ENCODE measurements around the gene ARHGAP27. TPM values are rescaled to one million over a fixed set of nuclear protein-coding genes. Genes with fewer than 3 reads are reported as not detected.

ARHGAP27 gene
- polyA plus RNA-seq, 4 donors: 65.2 to 132 (median 116) TPM

- Histone ChIP-seq H3K4me3 (ENCODE audit: low read depth in 1 of 3, low read length in 3 of 3) (peak overlapping the region in 2 of 3 donors; percentile 45 to 46), H3K9me3 (ENCODE audit: control insufficient read depth in 2 of 2, insufficient read depth in 1 of 2, low read depth in 1 of 2, low read length in 1 of 2) (no peaks in the 10 kb centered on the region), H3K27me3 (ENCODE audit: control insufficient read depth in 3 of 3, insufficient read depth in 3 of 3, low read length in 3 of 3) (peaks cover 0 to 47% (median 2%) of the 10 kb centered on the region in 3 donors), H3K27ac (ENCODE audit: low read depth in 1 of 3, low read length in 2 of 3) (peak overlapping the region in 1 of 3 donors; percentile 59), H3K36me3 (ENCODE audit: control insufficient read depth in 3 of 3, insufficient read depth in 2 of 3, low read depth in 1 of 3, low read length in 3 of 3) (peaks cover 0 to 7% (median 0%) of the 10 kb centered on the region in 3 donors), H3K4me1 (ENCODE audit: control insufficient read depth in 3 of 3, insufficient read depth in 2 of 3, low read depth in 1 of 3, low read length in 2 of 3) (peaks cover 4 to 57% (median 7%) of the 10 kb centered on the region in 3 donors)
- FAIRE-seq (no peak), DNase-seq (peak in 1 of 2 donors; percentile 6)
- WGBS, 3 donors: 21 to 45% (median 45%) methylated on average over 57 to 68 of the region's 68 CpGs
These were observed 2.5 kb downstream of the ARHGAP27 start for GRCh38 chr17:45430006-45430737.

GRCh38 chr17:45429339-45430005, 3.2 kb downstream of the ARHGAP27 start:
- FAIRE-seq (no peak), DNase-seq (peak; percentile 78 to 83)
- 14 to 42% (median 32%) methylated on average over 61 to 82 of the region's 82 CpGs for WGBS, 3 donors
- Histone ChIP-seq H3K27me3 (ENCODE audit: control insufficient read depth in 3 of 3, insufficient read depth in 3 of 3, low read length in 3 of 3) (peaks cover 0 to 47% (median 2%) of the 10 kb centered on the region in 3 donors), H3K27ac (ENCODE audit: low read depth in 1 of 3, low read length in 2 of 3) (peak overlapping the region in 1 of 3 donors; percentile 37), H3K9me3 (ENCODE audit: control insufficient read depth in 2 of 2, insufficient read depth in 1 of 2, low read depth in 1 of 2, low read length in 1 of 2) (no peaks in the 10 kb centered on the region), H3K4me1 (ENCODE audit: control insufficient read depth in 3 of 3, insufficient read depth in 2 of 3, low read depth in 1 of 3, low read length in 2 of 3) (peaks cover 4 to 57% (median 7%) of the 10 kb centered on the region in 3 donors), H3K4me3 (ENCODE audit: low read depth in 1 of 3, low read length in 3 of 3) (peak overlapping the region in 1 of 3 donors; percentile 24), H3K36me3 (ENCODE audit: control insufficient read depth in 3 of 3, insufficient read depth in 2 of 3, low read depth in 1 of 3, low read length in 3 of 3) (peaks cover 0 to 7% (median 0%) of the 10 kb centered on the region in 3 donors)

GRCh38 chr17:45428931-45429338, 3.7 kb downstream of the ARHGAP27 start:
- peaks cover 0 to 47% (median 2%) of the 10 kb centered on the region in 3 donors for H3K27me3 ChIP-seq (ENCODE audit: control insufficient read depth in 3 of 3, insufficient read depth in 3 of 3, low read length in 3 of 3)
- DNase-seq (peak in 1 of 2 donors; percentile 21), FAIRE-seq (no peak)
- no peaks in the 10 kb centered on the region for H3K9me3 ChIP-seq (ENCODE audit: control insufficient read depth in 2 of 2, insufficient read depth in 1 of 2, low read depth in 1 of 2, low read length in 1 of 2)
- H3K4me3 ChIP-seq (ENCODE audit: low read depth in 1 of 3, low read length in 3 of 3): no peak overlapping the region
- H3K27ac ChIP-seq (ENCODE audit: low read depth in 1 of 3, low read length in 2 of 3): peak overlapping the region in 1 of 3 donors; percentile 79
- H3K36me3 ChIP-seq (ENCODE audit: control insufficient read depth in 3 of 3, insufficient read depth in 2 of 3, low read depth in 1 of 3, low read length in 3 of 3): peaks cover 0 to 9% (median 0%) of the 10 kb centered on the region in 3 donors
- WGBS, 3 donors: 15 to 23% (median 16%) methylated on average over 15 of the region's 15 CpGs
- peaks cover 4 to 58% (median 7%) of the 10 kb centered on the region in 3 donors for H3K4me1 ChIP-seq (ENCODE audit: control insufficient read depth in 3 of 3, insufficient read depth in 2 of 3, low read depth in 1 of 3, low read length in 2 of 3)

DNA sequence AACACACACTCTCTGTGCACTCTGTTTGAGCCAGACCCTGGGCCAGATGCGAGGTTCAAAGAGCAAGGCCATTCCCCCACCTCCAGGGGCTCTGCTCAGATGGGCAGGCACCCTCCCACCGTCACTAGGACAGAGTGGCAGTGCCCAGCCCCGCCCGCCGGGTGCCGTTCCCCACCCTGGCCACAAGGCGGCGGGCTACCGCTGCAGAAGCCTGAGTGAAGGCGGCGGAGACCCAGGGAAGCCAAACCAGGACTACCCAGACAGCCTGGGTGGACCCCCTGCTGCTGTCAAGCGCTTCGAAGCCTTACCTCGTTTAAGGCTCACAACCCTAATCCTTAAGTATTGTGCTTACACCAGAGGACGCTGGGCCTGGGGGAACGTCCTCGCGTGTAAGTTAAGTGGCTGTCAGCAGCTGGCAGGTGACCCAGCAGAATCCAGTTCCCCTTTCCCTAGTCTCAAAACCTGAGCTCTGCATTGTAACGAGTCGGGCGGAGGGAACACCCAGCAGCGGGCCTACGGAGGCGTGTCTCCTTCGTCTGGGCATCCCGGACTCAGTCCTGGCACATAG, 4.5 kb downstream of the ARHGAP27 start:
- 1 to 4% (median 4%) methylated on average over 26 of the region's 26 CpGs for WGBS, 3 donors
- peak; percentile 72 to 87 for DNase-seq
- FAIRE-seq: no peak
- Histone ChIP-seq H3K4me1 (ENCODE audit: control insufficient read depth in 3 of 3, insufficient read depth in 2 of 3, low read depth in 1 of 3, low read length in 2 of 3) (peaks cover 4 to 59% (median 7%) of the 10 kb centered on the region in 3 donors), H3K27ac (ENCODE audit: low read depth in 1 of 3, low read length in 2 of 3) (peak overlapping the region in 1 of 3 donors; percentile 79), H3K4me3 (ENCODE audit: low read depth in 1 of 3, low read length in 3 of 3) (no peak overlapping the region), H3K9me3 (ENCODE audit: control insufficient read depth in 2 of 2, insufficient read depth in 1 of 2, low read depth in 1 of 2, low read length in 1 of 2) (no peaks in the 10 kb centered on the region), H3K36me3 (ENCODE audit: control insufficient read depth in 3 of 3, insufficient read depth in 2 of 3, low read depth in 1 of 3, low read length in 3 of 3) (peaks cover 0 to 11% (median 0%) of the 10 kb centered on the region in 3 donors), H3K27me3 (ENCODE audit: control insufficient read depth in 3 of 3, insufficient read depth in 3 of 3, low read length in 3 of 3) (peaks cover 0 to 42% (median 2%) of the 10 kb centered on the region in 3 donors)

- Histone ChIP-seq H3K9me3 (ENCODE audit: control insufficient read depth in 2 of 2, insufficient read depth in 1 of 2, low read depth in 1 of 2, low read length in 1 of 2) (no peaks in the 10 kb centered on the region), H3K4me3 (ENCODE audit: low read depth in 1 of 3, low read length in 3 of 3) (no peak overlapping the region), H3K36me3 (ENCODE audit: control insufficient read depth in 3 of 3, insufficient read depth in 2 of 3, low read depth in 1 of 3, low read length in 3 of 3) (peaks cover 0 to 14% (median 0%) of the 10 kb centered on the region in 3 donors), H3K27ac (ENCODE audit: low read depth in 1 of 3, low read length in 2 of 3) (no peak overlapping the region), H3K4me1 (ENCODE audit: control insufficient read depth in 3 of 3, insufficient read depth in 2 of 3, low read depth in 1 of 3, low read length in 2 of 3) (peaks cover 3 to 53% (median 7%) of the 10 kb centered on the region in 3 donors), H3K27me3 (ENCODE audit: control insufficient read depth in 3 of 3, insufficient read depth in 3 of 3, low read length in 3 of 3) (peaks cover 0 to 36% (median 2%) of the 10 kb centered on the region in 3 donors)
- WGBS, 3 donors: 62 to 77% (median 65%) methylated on average over 11 of the region's 11 CpGs
- DNase-seq: no peak
- no peak for FAIRE-seq
These were observed 5.4 kb downstream of the ARHGAP27 start for GRCh38 chr17:45427181-45427835.

DNA sequence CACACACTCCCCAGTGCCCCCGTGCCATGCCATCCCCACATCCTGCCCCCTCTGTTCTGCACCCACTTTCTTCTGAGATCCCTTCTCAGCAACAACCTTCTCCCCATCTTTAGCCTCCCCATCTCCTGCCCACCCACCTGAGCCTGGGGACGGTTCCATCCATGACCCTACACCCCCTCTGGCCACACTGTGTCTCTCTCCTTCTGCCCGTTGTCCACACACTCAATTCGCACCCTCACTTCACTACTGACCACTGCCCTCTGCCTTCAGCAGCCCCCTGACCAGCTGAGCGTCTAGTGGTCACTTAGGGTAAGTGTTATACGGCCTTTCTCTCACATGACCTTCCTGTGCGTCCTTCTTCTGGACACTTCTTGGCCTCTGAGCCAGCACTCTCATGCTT, 6.1 kb downstream of the ARHGAP27 start:
- Histone ChIP-seq H3K27ac (ENCODE audit: low read depth in 1 of 3, low read length in 2 of 3) (peak overlapping the region in 1 of 3 donors; percentile 57), H3K4me1 (ENCODE audit: control insufficient read depth in 3 of 3, insufficient read depth in 2 of 3, low read depth in 1 of 3, low read length in 2 of 3) (peaks cover 3 to 49% (median 7%) of the 10 kb centered on the region in 3 donors), H3K9me3 (ENCODE audit: control insufficient read depth in 2 of 2, insufficient read depth in 1 of 2, low read depth in 1 of 2, low read length in 1 of 2) (no peaks in the 10 kb centered on the region), H3K4me3 (ENCODE audit: low read depth in 1 of 3, low read length in 3 of 3) (no peak overlapping the region), H3K36me3 (ENCODE audit: control insufficient read depth in 3 of 3, insufficient read depth in 2 of 3, low read depth in 1 of 3, low read length in 3 of 3) (peaks cover 0 to 17% (median 0%) of the 10 kb centered on the region in 3 donors), H3K27me3 (ENCODE audit: control insufficient read depth in 3 of 3, insufficient read depth in 3 of 3, low read length in 3 of 3) (peaks cover 0 to 30% (median 2%) of the 10 kb centered on the region in 3 donors)
- FAIRE-seq (no peak), DNase-seq (no peak)
- 79 to 86% (median 80%) methylated on average over 6 to 7 of the region's 7 CpGs for WGBS, 3 donors

DNA sequence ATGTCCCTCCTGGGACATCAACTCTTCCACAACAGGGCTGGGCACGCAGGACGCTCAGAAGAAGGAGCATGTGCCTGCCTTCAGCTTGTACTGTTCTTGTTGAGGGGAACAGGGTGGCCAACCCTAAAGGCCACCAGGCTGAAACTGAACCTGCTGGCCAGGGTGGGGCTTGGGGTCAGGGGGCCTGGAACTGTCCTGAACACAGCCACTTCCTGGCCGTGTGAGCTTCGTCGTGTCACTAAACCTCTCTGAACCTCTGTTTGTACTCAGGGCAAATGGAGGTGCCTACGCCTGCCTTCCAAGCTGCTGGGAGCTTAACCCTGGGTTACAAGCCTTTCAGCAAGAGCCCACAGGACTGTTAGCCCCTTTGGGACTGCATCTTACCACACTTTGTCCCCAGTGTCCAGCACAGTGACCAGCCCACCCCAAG, 6.7 kb downstream of the ARHGAP27 start:
- no peak for DNase-seq
- Histone ChIP-seq H3K4me1 (ENCODE audit: control insufficient read depth in 3 of 3, insufficient read depth in 2 of 3, low read depth in 1 of 3, low read length in 2 of 3) (peaks cover 3 to 44% (median 5%) of the 10 kb centered on the region in 3 donors), H3K27ac (ENCODE audit: low read depth in 1 of 3, low read length in 2 of 3) (peak overlapping the region; percentile 57 to 79 (median 57)), H3K4me3 (ENCODE audit: low read depth in 1 of 3, low read length in 3 of 3) (no peak overlapping the region), H3K9me3 (ENCODE audit: control insufficient read depth in 2 of 2, insufficient read depth in 1 of 2, low read depth in 1 of 2, low read length in 1 of 2) (no peaks in the 10 kb centered on the region), H3K36me3 (ENCODE audit: control insufficient read depth in 3 of 3, insufficient read depth in 2 of 3, low read depth in 1 of 3, low read length in 3 of 3) (peaks cover 0 to 20% (median 4%) of the 10 kb centered on the region in 3 donors), H3K27me3 (ENCODE audit: control insufficient read depth in 3 of 3, insufficient read depth in 3 of 3, low read length in 3 of 3) (peaks cover 0 to 24% (median 2%) of the 10 kb centered on the region in 3 donors)
- WGBS, 3 donors: 35 to 61% (median 36%) methylated on average over 6 of the region's 6 CpGs
- no peak for FAIRE-seq
